GM21619 (cell line): ENCODE measurements around the gene LBX2.

Experiments used
- ATAC-seq: cut with Tn5 transposase; IDR thresholded peaks from one replicate; pipeline ENCODE4 v1.9.1; 2021; ENCODE audit not compliant: unreplicated experiment

LBX2 gene

GRCh38 chr2:74526649-74527230 lies 27.3 kb upstream of the LBX2 start:
- no peak for ATAC-seq

- ATAC-seq, result no peak
Measured at GRCh38 chr2:74525717-74526648, 26.6 kb upstream of the LBX2 start, which contains the start of gene DQX1. Gene DQX1, minus strand, starts transcription at chr2:74526231. Its CDS starts 502 bp downstream, at chr2:74525729.

- no peak for ATAC-seq
Measured at GRCh38 chr2:74524955-74525716, 25.7 kb upstream of the LBX2 start.

GRCh38 chr2:74524005-74524404 lies 24.6 kb upstream of the LBX2 start:
- no peak for ATAC-seq

- ATAC-seq, result no peak
Measured at GRCh38 chr2:74522516-74522915, 23.1 kb upstream of the LBX2 start.

GRCh38 chr2:74516650-74517049 lies 17.2 kb upstream of the LBX2 start:
- ATAC-seq, result no peak

- ATAC-seq, result peak; percentile 60
Measured at GRCh38 chr2:74515981-74516633, 16.7 kb upstream of the LBX2 start.

- ATAC-seq, result no peak
Measured at GRCh38 chr2:74515271-74515980, 16.0 kb upstream of the LBX2 start.

- ATAC-seq, result no peak
Measured at GRCh38 chr2:74514368-74515270, 15.2 kb upstream of the LBX2 start, which contains the start of gene TLX2. Gene TLX2, plus strand, starts transcription at chr2:74514450. Its CDS starts 357 bp downstream, at chr2:74514807.

GRCh38 chr2:74513605-74514367 lies 14.4 kb upstream of the LBX2 start:
- ATAC-seq, result no peak

GRCh38 chr2:74512744-74513604 lies 13.6 kb upstream of the LBX2 start:
- ATAC-seq, result no peak

GRCh38 chr2:74511104-74511989 lies 11.9 kb upstream of the LBX2 start:
- no peak for ATAC-seq

GRCh38 chr2:74510272-74510671 lies 10.9 kb upstream of the LBX2 start:
- no peak for ATAC-seq

GRCh38 chr2:74507926-74508520 lies 8.6 kb upstream of the LBX2 start:
- peak; percentile 3 for ATAC-seq

GRCh38 chr2:74507145-74507925 lies 7.9 kb upstream of the LBX2 start, which contains the start of gene PCGF1:
Gene PCGF1, minus strand, starts transcription at chr2:74507695. Its CDS starts 27 bp downstream, at chr2:74507668.
- peak; percentile 84 for ATAC-seq
